ENCODE results near the gene PTPN4. TPM values are rescaled to one million over a fixed set of nuclear protein-coding genes. Genes with fewer than 3 reads are reported as not detected.
"Not testable (repeated sequence)": the region's sequence is repeated elsewhere in the genome, so short reads cannot be mapped to it uniquely, and the experiment has no call there.

The PTPN4 gene
- total RNA-seq, 1 experiment from 2014 or later, result 52.4 TPM

- H3K27me3 Mint-ChIP-seq (ENCODE audit: unreplicated experiment), result no peaks in the 10 kb centered on the region
- TF ChIP-seq CTCF (IDR thresholded peaks at IDR 0.05; ENCODE audit: unreplicated experiment), result no peak
- no peak overlapping the region for H3K4me3 Mint-ChIP-seq (ENCODE audit: low read depth, unreplicated experiment)
- peaks cover 37% of the 10 kb centered on the region for H3K4me1 Mint-ChIP-seq (ENCODE audit: low read depth, unreplicated experiment)
- intact Hi-C loops (cut with micrococcal nuclease; ENCODE audit: unreplicated experiment), result loop anchor here (10.0 kb wide), 1 partner anchor 262 kb away; the partner anchor contains the start of gene PTPN4
- CTCF ChIA-PET, result no interaction called here
- no peaks in the 10 kb centered on the region for H3K9me3 Mint-ChIP-seq (ENCODE audit: low read depth, unreplicated experiment)
- H3K36me3 Mint-ChIP-seq (ENCODE audit: insufficient read depth, unreplicated experiment), result peaks cover 28% of the 10 kb centered on the region
- no TSS peak for BruUV-seq (replicated peaks)
- H3K27ac Mint-ChIP-seq (ENCODE audit: unreplicated experiment), result no peak overlapping the region
- no peak for DNase-seq
These were observed 257.1 kb downstream of the PTPN4 start for GRCh38 chr2:120016800-120017199.

GRCh38 chr2:120017201-120017600, 257.5 kb downstream of the PTPN4 start:
- intact Hi-C loops (cut with micrococcal nuclease; ENCODE audit: unreplicated experiment), result loop anchor here (10.0 kb wide), 1 partner anchor 262 kb away; the partner anchor contains the start of gene PTPN4
- Mint-ChIP-seq H3K9me3 (ENCODE audit: low read depth, unreplicated experiment) (no peaks in the 10 kb centered on the region), H3K4me3 (ENCODE audit: low read depth, unreplicated experiment) (no peak overlapping the region), H3K27me3 (ENCODE audit: unreplicated experiment) (no peaks in the 10 kb centered on the region), H3K4me1 (ENCODE audit: low read depth, unreplicated experiment) (peaks cover 33% of the 10 kb centered on the region), H3K36me3 (ENCODE audit: insufficient read depth, unreplicated experiment) (peaks cover 24% of the 10 kb centered on the region), H3K27ac (ENCODE audit: unreplicated experiment) (no peak overlapping the region)
- TF ChIP-seq CTCF (IDR thresholded peaks at IDR 0.05; ENCODE audit: unreplicated experiment), result no peak
- no peak for DNase-seq
- CTCF ChIA-PET, result no interaction called here
- BruUV-seq (replicated peaks), result no TSS peak

- TF ChIP-seq CTCF (IDR thresholded peaks at IDR 0.05; ENCODE audit: unreplicated experiment), result no peak
- H3K27me3 Mint-ChIP-seq (ENCODE audit: unreplicated experiment), result no peaks in the 10 kb centered on the region
- H3K9me3 Mint-ChIP-seq (ENCODE audit: low read depth, unreplicated experiment), result no peaks in the 10 kb centered on the region
- CTCF ChIA-PET, result no interaction called here
- intact Hi-C loops (cut with micrococcal nuclease; ENCODE audit: unreplicated experiment), result loop anchor here (10.0 kb wide), 1 partner anchor 264 kb away; the partner anchor contains the start of gene PTPN4
- no TSS peak for BruUV-seq (replicated peaks)
- peaks cover 27% of the 10 kb centered on the region for H3K4me1 Mint-ChIP-seq (ENCODE audit: low read depth, unreplicated experiment)
- DNase-seq, result no peak
- H3K36me3 Mint-ChIP-seq (ENCODE audit: insufficient read depth, unreplicated experiment), result peaks cover 11% of the 10 kb centered on the region
- H3K27ac Mint-ChIP-seq (ENCODE audit: unreplicated experiment), result no peak overlapping the region
- H3K4me3 Mint-ChIP-seq (ENCODE audit: low read depth, unreplicated experiment), result no peak overlapping the region
These were observed 258.8 kb downstream of the PTPN4 start for GRCh38 chr2:120018549-120018948.

GRCh38 chr2:120020554-120020953, 260.8 kb downstream of the PTPN4 start:
- no TSS peak for BruUV-seq (replicated peaks)
- no peaks in the 10 kb centered on the region for H3K27me3 Mint-ChIP-seq (ENCODE audit: unreplicated experiment)
- CTCF ChIA-PET, result interaction anchor here (0.6 kb wide), 2 partner anchors 236 to 342 kb away, joined by 3 read pairs; no protein-coding TSS in a partner anchor
- DNase-seq, result no peak
- peaks cover 5% of the 10 kb centered on the region for H3K36me3 Mint-ChIP-seq (ENCODE audit: insufficient read depth, unreplicated experiment)
- no peak overlapping the region for H3K4me3 Mint-ChIP-seq (ENCODE audit: low read depth, unreplicated experiment)
- TF ChIP-seq CTCF (IDR thresholded peaks at IDR 0.05; ENCODE audit: unreplicated experiment), result no peak
- peaks cover 14% of the 10 kb centered on the region for H3K4me1 Mint-ChIP-seq (ENCODE audit: low read depth, unreplicated experiment)
- intact Hi-C loops (cut with micrococcal nuclease; ENCODE audit: unreplicated experiment), result no loop called here
- H3K9me3 Mint-ChIP-seq (ENCODE audit: low read depth, unreplicated experiment), result no peaks in the 10 kb centered on the region
- H3K27ac Mint-ChIP-seq (ENCODE audit: unreplicated experiment), result no peak overlapping the region

GRCh38 chr2:120022505-120022904, 262.8 kb downstream of the PTPN4 start:
- H3K36me3 Mint-ChIP-seq (ENCODE audit: insufficient read depth, unreplicated experiment); BruUV-seq (replicated peaks); H3K27ac Mint-ChIP-seq (ENCODE audit: unreplicated experiment); DNase-seq; H3K4me3 Mint-ChIP-seq (ENCODE audit: low read depth, unreplicated experiment); H3K4me1 Mint-ChIP-seq (ENCODE audit: low read depth, unreplicated experiment); H3K27me3 Mint-ChIP-seq (ENCODE audit: unreplicated experiment); intact Hi-C loops (cut with micrococcal nuclease; ENCODE audit: unreplicated experiment); H3K9me3 Mint-ChIP-seq (ENCODE audit: low read depth, unreplicated experiment): not testable (repeated sequence)
- CTCF ChIA-PET, result interaction anchor here (0.6 kb wide), 1 partner anchor 179 kb away, joined by 3 read pairs; no protein-coding TSS in a partner anchor

Data from Calu3 (cell line).